H1 (cell line): ENCODE data around the gene UBR7. TPM values are rescaled to one million over a fixed set of nuclear protein-coding genes. Genes with fewer than 3 reads are reported as not detected.

Experiments
- CTCF ChIA-PET: fragments of 300-600 bp; sonication (Branson Sonifier 250); formaldehyde crosslinking; loops from one replicate; lab custom pipeline; 2021; ENCODE audit not compliant: partially characterized antibody; lab: Charles Lee
- POLR2A ChIA-PET: fragments of 300-600 bp; sonication (Branson Sonifier 250); formaldehyde crosslinking; loops from one replicate; lab custom pipeline; 2021; ENCODE audit warnings: inconsistent platforms; ENCODE audit not compliant: partially characterized antibody; lab: Charles Lee
- DNase-seq, 2 experiments: peaks; one replicate each; pipeline versions ENCODE4 v3.0.0 to v3.0.0-alpha.2; 2010 to 2022; ENCODE audit warnings: low spot score in 2 of 2, low read depth in 1 of 2, mixed read lengths in 1 of 2
- FAIRE-seq: peaks from 2 replicates; lab custom pipeline; 2011; peaks lifted over from hg19 to GRCh38; lab: Jason Lieb, UNC
- H2AFZ ChIP-seq: 2 replicates; pipeline ENCODE4 v1.8.1; 2012; ENCODE audit warnings: low read length, inconsistent platforms
- H2AK5ac ChIP-seq: 2 replicates; pipeline ENCODE4 v1.6.1; 2013; ENCODE audit warnings: low read depth, low read length
- H2BK120ac ChIP-seq: replicated peaks from 2 replicates; pipeline ENCODE3; 2013; ENCODE audit warnings: low read depth, low read length, inconsistent platforms
- H2BK12ac ChIP-seq: 2 replicates; pipeline ENCODE4 v1.6.1; 2013; ENCODE audit warnings: low read depth, low read length
- H2BK15ac ChIP-seq: 2 replicates; pipeline ENCODE4 v1.6.1; 2013; ENCODE audit warnings: low read length
- H2BK20ac ChIP-seq: 2 replicates; pipeline ENCODE4 v1.6.1; 2013; ENCODE audit warnings: low read length
- H2BK5ac ChIP-seq: 2 replicates; pipeline ENCODE4 v1.6.1; 2013; ENCODE audit warnings: low read depth, low read length
- H3K14ac ChIP-seq: 2 replicates; pipeline ENCODE4 v1.6.1; 2013; ENCODE audit warnings: inconsistent platforms; ENCODE audit not compliant: insufficient read length
- H3K18ac ChIP-seq: 2 replicates; pipeline ENCODE4 v1.6.1; 2013; ENCODE audit warnings: low read length; ENCODE audit errors: extremely low read depth
- H3K23ac ChIP-seq: 2 replicates; pipeline ENCODE4 v1.6.1; 2013; ENCODE audit warnings: inconsistent platforms; ENCODE audit not compliant: insufficient read length
- H3K23me2 ChIP-seq: 2 replicates; pipeline ENCODE4 v1.6.1; 2013; ENCODE audit warnings: low read depth, low read length
- H3K27ac ChIP-seq: 2 replicates; pipeline ENCODE4 v1.6.1; 2011; ENCODE audit warnings: low read depth, low read length, inconsistent platforms
- H3K27me3 ChIP-seq, 4 experiments: replicated peaks in 1 of 4; 1 replicate in 1 of 4; 2 replicates in 3 of 4; pipeline versions ENCODE4 v1.6.1 to v1.8.1; 2011 to 2013; ENCODE audit warnings: low read length in 3 of 4, mild to moderate bottlenecking in 3 of 4, inconsistent platforms in 2 of 4, mixed read lengths in 2 of 4, moderate library complexity in 1 of 4; ENCODE audit not compliant: control insufficient read depth in 3 of 4, insufficient read depth in 3 of 4; ENCODE audit errors: extremely low read depth in 1 of 4
- H3K36me3 ChIP-seq, 4 experiments: 2 replicates each; pipeline versions ENCODE4 v1.6.1 to v1.8.1; 2011 to 2013; ENCODE audit warnings: mild to moderate bottlenecking in 4 of 4, low read length in 3 of 4, moderate library complexity in 2 of 4, control low read depth in 1 of 4, inconsistent platforms in 1 of 4; ENCODE audit not compliant: insufficient read depth in 4 of 4, control insufficient read depth in 2 of 4
- H3K4ac ChIP-seq: replicated peaks from 2 replicates; pipeline ENCODE3; 2013; ENCODE audit warnings: low read length, low read depth, mixed read lengths, inconsistent platforms; ENCODE audit not compliant: insufficient read length
- H3K4me1 ChIP-seq, 4 experiments: replicated peaks in 1 of 4; 1 replicate in 1 of 4; 2 replicates in 3 of 4; pipeline versions ENCODE4 v1.6.1 to v1.8.1; 2011 to 2013; ENCODE audit warnings: low read length in 3 of 4, inconsistent platforms in 2 of 4, mixed read lengths in 1 of 4; ENCODE audit not compliant: insufficient read depth in 4 of 4, control insufficient read depth in 3 of 4
- H3K4me2 ChIP-seq, 2 experiments: 2 replicates each; pipeline versions ENCODE4 v1.6.1 to v1.8.1; 2011 to 2013; ENCODE audit warnings: low read depth in 2 of 2, low read length in 2 of 2, control low read depth in 1 of 2, inconsistent platforms in 1 of 2, mild to moderate bottlenecking in 1 of 2; ENCODE audit not compliant: insufficient read depth in 1 of 2
- H3K4me3 ChIP-seq, 4 experiments: fragments of 200-600, 300-600 bp in 1 of 4; sonication (generic), shearing (Covaris generic), sonication (Bioruptor Twin) in 1 of 4; 2 replicates each; pipeline versions ENCODE4 v1.5.1 to v1.8.1; 2011 to 2016; ENCODE audit warnings: low read length in 4 of 4, low read depth in 3 of 4, control low read depth in 2 of 4, inconsistent platforms in 2 of 4, mild to moderate bottlenecking in 2 of 4, mixed read lengths in 1 of 4, moderate library complexity in 1 of 4; ENCODE audit not compliant: insufficient read depth in 2 of 4; ENCODE audit errors: extremely low read depth in 1 of 4
- H3K56ac ChIP-seq: replicated peaks from 2 replicates; pipeline ENCODE3; 2013; ENCODE audit warnings: low read depth, mild to moderate bottlenecking, mixed read lengths, low read length, inconsistent platforms; ENCODE audit not compliant: insufficient read length
- H3K79me1 ChIP-seq: 2 replicates; pipeline ENCODE4 v1.6.1; 2013; ENCODE audit warnings: low read depth, low read length, control low read depth
- H3K79me2 ChIP-seq, 2 experiments: 2 replicates each; pipeline versions ENCODE4 v1.6.1 to v1.8.1; 2012 to 2013; ENCODE audit warnings: low read length in 2 of 2, mild to moderate bottlenecking in 2 of 2, inconsistent platforms in 1 of 2; ENCODE audit not compliant: insufficient read depth in 2 of 2, control insufficient read depth in 1 of 2
- H3K9ac ChIP-seq, 4 experiments: replicated peaks in 1 of 4; 1 replicate in 1 of 4; 2 replicates in 3 of 4; pipeline versions ENCODE4 v1.6.1 to v1.8.1; 2011 to 2013; ENCODE audit warnings: low read depth in 3 of 4, low read length in 3 of 4, control low read depth in 2 of 4, mild to moderate bottlenecking in 2 of 4, moderate library complexity in 2 of 4, inconsistent platforms in 1 of 4; ENCODE audit errors: extremely low read depth in 1 of 4
- H3K9me3 ChIP-seq, 2 experiments: 2 replicates each; pipeline versions ENCODE4 v1.6.1 to v1.8.1; 2012 to 2013; ENCODE audit warnings: mild to moderate bottlenecking in 2 of 2, moderate library complexity in 2 of 2, control low read depth in 1 of 2, inconsistent platforms in 1 of 2, low read depth in 1 of 2, low read length in 1 of 2, mixed read lengths in 1 of 2; ENCODE audit not compliant: insufficient read depth in 2 of 2
- H4K20me1 ChIP-seq, 2 experiments: replicated peaks in 1 of 2; 2 replicates each; pipeline versions ENCODE3 to v1.8.1; 2011 to 2013; ENCODE audit warnings: inconsistent platforms in 2 of 2, low read length in 2 of 2, mild to moderate bottlenecking in 1 of 2; ENCODE audit not compliant: insufficient read depth in 2 of 2, control insufficient read depth in 1 of 2
- H4K5ac ChIP-seq: 2 replicates; pipeline ENCODE4 v1.6.1; 2013; ENCODE audit warnings: low read length, low read depth, mixed read lengths, inconsistent platforms; ENCODE audit not compliant: insufficient read length
- H4K8ac ChIP-seq: 2 replicates; pipeline ENCODE4 v1.8.0; 2013; ENCODE audit warnings: mild to moderate bottlenecking, moderate library complexity, low read length, inconsistent platforms; ENCODE audit not compliant: insufficient read depth; ENCODE audit errors: extremely low read depth
- H4K91ac ChIP-seq: replicated peaks from 2 replicates; pipeline ENCODE3; 2013; ENCODE audit warnings: low read length, mixed read lengths, inconsistent platforms; ENCODE audit not compliant: insufficient read length
- CTCF ChIP-seq, 3 experiments: IDR thresholded peaks; 1 replicate in 2 of 3; 2 replicates in 1 of 3; pipeline versions ENCODE4 v1.5.1 to v1.6.1; 2011; ENCODE audit warnings: low read length in 3 of 3, mild to moderate bottlenecking in 3 of 3, inconsistent platforms in 2 of 3, low read depth in 1 of 3, moderate library complexity in 1 of 3; ENCODE audit not compliant: insufficient read depth in 1 of 3; ENCODE audit errors: control extremely low read depth in 1 of 3
- HDAC6 ChIP-seq: IDR thresholded peaks from one replicate; pipeline ENCODE4 v1.7.1; 2012; ENCODE audit warnings: low read depth, mild to moderate bottlenecking, inconsistent platforms, low read length, moderate library complexity
- KDM5A ChIP-seq: fragments of 200-600 bp; IDR thresholded peaks from 2 replicates; pipeline ENCODE4 v1.7.1; 2012; ENCODE audit warnings: mild to moderate bottlenecking, low read length, inconsistent platforms, mixed read lengths
- RAD21 ChIP-seq, 2 experiments: IDR thresholded peaks in 1 of 2; conservative IDR thresholded peaks in 1 of 2; 2 replicates each; pipeline ENCODE4 v1.6.1; 2011; ENCODE audit warnings: low read depth in 2 of 2, low read length in 2 of 2, improper control_type of control experiment in 1 of 2, inconsistent platforms in 1 of 2, mild to moderate bottlenecking in 1 of 2, moderate library complexity in 1 of 2
- RXRA ChIP-seq: IDR thresholded peaks from 2 replicates; pipeline ENCODE4 v1.6.1; 2011; ENCODE audit warnings: low read depth, mild to moderate bottlenecking, low read length, moderate library complexity; ENCODE audit not compliant: insufficient read depth
- SIN3A ChIP-seq, 2 experiments: IDR thresholded peaks in 1 of 2; conservative IDR thresholded peaks in 1 of 2; 2 replicates each; pipeline ENCODE4 v1.6.1; 2011 to 2012; ENCODE audit warnings: low read length in 2 of 2, improper control_type of control experiment in 1 of 2, low read depth in 1 of 2, mild to moderate bottlenecking in 1 of 2
- TBP ChIP-seq: IDR thresholded peaks from 2 replicates; pipeline ENCODE4 v1.6.1; 2011; ENCODE audit warnings: low read depth, low read length, improper control_type of control experiment
- WGBS, 2 experiments: shearing (Covaris generic) in 1 of 2; methylation state at CpG; one replicate each; pipeline versions ENCODE4 v1.1.6 to v1.1.7; 2013 to 2015; ENCODE audit warnings: low lambda C conversion rate in 2 of 2, mixed read lengths in 2 of 2, inconsistent platforms in 1 of 2, low coverage in 1 of 2, missing lambda C conversion rate in 1 of 2; ENCODE audit not compliant: insufficient replicate concordance in 2 of 2, insufficient coverage in 1 of 2, insufficient read length in 1 of 2; ENCODE audit errors: extremely low coverage in 1 of 2, missing lambda C conversion rate in 1 of 2; 5-methylcytosine and 5-hydroxymethylcytosine counted together
- polyA plus RNA-seq, 7 experiments: library from polyadenylated mRNA; depleted of rRNA in 3 of 7; stranded (reverse) in 5 of 7; unstranded in 2 of 7; fragments of >200 nt in 5 of 7; fragments of 200-250 nt in 2 of 7; gene quantifications; 1 replicate in 5 of 7; 2 replicates in 1 of 7; 4 replicates in 1 of 7; pipeline versions ENCODE4 v1.2.1 to v1.2.3, GENCODE V29; 2011 to 2013; ENCODE audit warnings: missing spikeins in 2 of 7, mixed read lengths in 2 of 7
- total RNA-seq: library from RNA; stranded (reverse); fragmentation: NEBNext Ultra II Directional; extraction: Animal tissue kit (Norgen Biotek cat#: 25700); gene quantifications from 2 replicates; pipeline ENCODE4 v1.2.1, GENCODE V29; 2021

The UBR7 gene
- total and polyA plus RNA-seq, 2 of the 8 experiments (the other 6 are each of a cell fraction or from before 2014, with no cell fraction given) = 20.1 to 28.4 TPM

- no peak overlapping the region for H2BK20ac ChIP-seq
- 2% methylated on average over 22 of the region's 23 CpGs; no CpG with 5 or more reads in 1 of the 2 experiments for WGBS, 2 experiments
- H4K8ac ChIP-seq = peak overlapping the region; percentile 59
- peak overlapping the region; percentile 78 for H3K56ac ChIP-seq
- H3K4me2 ChIP-seq = peak overlapping the region; percentile 88 to 98
- H4K20me1 ChIP-seq = no peaks in the 10 kb centered on the region
- H2BK15ac ChIP-seq = no peak overlapping the region
- H3K36me3 ChIP-seq = peaks cover 0 to 14% (median 0%) of the 10 kb centered on the region in 4 experiments; a peak in 4 of 8 replicates
- H2BK5ac ChIP-seq = peak overlapping the region; percentile 71; the same call in 1 of the 2 replicates
- H3K23ac ChIP-seq = no peak overlapping the region
- no peaks in the 10 kb centered on the region for H3K27me3 ChIP-seq
- peak overlapping the region; percentile 6; the same call in 1 of the 2 replicates for H3K27ac ChIP-seq
- no peak for FAIRE-seq
- H2BK12ac ChIP-seq = no peak overlapping the region
- H3K18ac ChIP-seq = peak overlapping the region; percentile 48; the same call in 1 of the 2 replicates
- POLR2A ChIA-PET = interaction anchor here (1.4 to 3.5 kb wide), 2 partner anchors 9 to 24 kb away, joined by 3 to 25 read pairs; partner anchors contain the start of genes LYSET and MOAP1
- no peaks in the 10 kb centered on the region; the same call in 1 of the 2 replicates for H3K79me1 ChIP-seq
- H3K4me3 ChIP-seq = peak overlapping the region; percentile 77 to 99 (median 93)
- H2AK5ac ChIP-seq = no peak overlapping the region
- peak in 1 of 2 experiments; percentile 74 for DNase-seq
- H3K14ac ChIP-seq = no peak overlapping the region
- peak overlapping the region; percentile 70 to 84 (median 76) for H3K9ac ChIP-seq
- H3K79me2 ChIP-seq = peaks cover 0 to 16% of the 10 kb centered on the region in 2 experiments; a peak in 3 of 4 replicates
- H3K4ac ChIP-seq = no peak overlapping the region
- no peak overlapping the region; the same call in 1 of the 2 replicates for H2AFZ ChIP-seq
- peaks cover 7% of the 10 kb centered on the region for H3K23me2 ChIP-seq
- H3K9me3 ChIP-seq = no peaks in the 10 kb centered on the region
- no peak overlapping the region for H4K91ac ChIP-seq
- CTCF ChIA-PET = interaction anchor here (0.6 to 3.0 kb wide), 27 partner anchors 10 to 508 kb away, joined by 3 to 27 read pairs (median 4); partner anchors contain the start of genes LYSET and MOAP1
- H2BK120ac ChIP-seq = no peak overlapping the region
- no peak overlapping the region for H4K5ac ChIP-seq
- peaks cover 0 to 6% (median 4%) of the 10 kb centered on the region in 4 experiments; a peak in 3 of 7 replicates for H3K4me1 ChIP-seq
- TF ChIP-seq TBP = 0 out of 2 replicates have a peak, but pooled peaks have one; percentile 12
- TF ChIP-seq SIN3A (conservative IDR thresholded peaks at IDR 0.05 in 1 of 2, IDR thresholded peaks at IDR 0.05 in 1 of 2; ENCODE audit: low read depth in 1 of 2, low read length in 2 of 2) = peak in 1 of 2 experiments; percentile 1; a peak in 1 of 4 replicates
- TF ChIP-seq CTCF (IDR thresholded peaks at IDR 0.05; ENCODE audit: control extremely low read depth in 1 of 3, insufficient read depth in 1 of 3, low read depth in 1 of 3, low read length in 3 of 3) = peak; percentile 47 to 59 (median 53)
- TF ChIP-seq RXRA = no peak
- no peak for TF ChIP-seq HDAC6
- peak; percentile 64 to 78 for TF ChIP-seq RAD21 (IDR thresholded peaks at IDR 0.05 in 1 of 2, conservative IDR thresholded peaks at IDR 0.05 in 1 of 2; ENCODE audit: low read depth in 2 of 2, low read length in 2 of 2)
- TF ChIP-seq KDM5A = peak; percentile 67
Measured at GRCh38 chr14:93207468-93208308, 632 bp downstream of the UBR7 start.
